Peyer's patch (tissue), 4 donors: ENCODE data around the gene FUT4. TPM values are rescaled to one million over a fixed set of nuclear protein-coding genes. Genes with fewer than 3 reads are reported as not detected.

Experiments
- DNase-seq, 3 donors: peaks; one replicate each; pipeline ENCODE4 v3.0.0-alpha.2; 2017 to 2019
- H3K27ac ChIP-seq, 4 donors: fragments of 200-600 bp; sonication (generic); one replicate each; pipeline ENCODE4 v1.5.1; 2016 to 2019
- H3K27me3 ChIP-seq, 2 donors: fragments of 200-600 bp; sonication (generic); one replicate each; pipeline ENCODE4 v1.5.1; 2019
- H3K36me3 ChIP-seq, 3 donors: fragments of 200-600 bp; sonication (generic); one replicate each; pipeline ENCODE4 v1.5.1; 2016 to 2019
- H3K4me1 ChIP-seq, 4 donors: fragments of 200-600 bp; sonication (generic); one replicate each; pipeline ENCODE4 v1.5.1; 2016 to 2019
- H3K4me3 ChIP-seq, 4 donors: fragments of 200-600 bp; sonication (generic); 1 replicate in 3 of 4; 2 replicates in 1 of 4; pipeline ENCODE4 v1.5.1; 2016 to 2019; ENCODE audit warnings: mild to moderate bottlenecking in 1 of 4
- H3K9me3 ChIP-seq, 4 donors: fragments of 200-600 bp; sonication (generic); one replicate each; pipeline ENCODE4 v1.5.1; 2016 to 2019; ENCODE audit warnings: mild to moderate bottlenecking in 1 of 4
- CTCF ChIP-seq, 6 experiments: fragments of 450-650 bp in 4 of 6; fragments of 200-600 bp in 2 of 6; sonication (generic) in 1 of 6; IDR thresholded peaks; one replicate each; pipeline ENCODE4 v1.5.1; 2017 to 2019; ENCODE audit warnings: antibody characterized with exemption in 6 of 6, mild to moderate bottlenecking in 3 of 6, moderate library complexity in 1 of 6
- POLR2A ChIP-seq, 2 donors: fragments of 450-650 bp; IDR thresholded peaks; one replicate each; pipeline ENCODE4 v1.5.1; 2017; ENCODE audit warnings: antibody characterized with exemption in 2 of 2, mild to moderate bottlenecking in 2 of 2, moderate library complexity in 2 of 2
- total RNA-seq, 4 donors: library from RNA; depleted of rRNA; stranded (reverse); fragments of >200 nt; gene quantifications; one replicate each; pipeline ENCODE4 v1.1.0, GENCODE V29; 2016

FUT4 gene
- total RNA-seq, 4 donors from 2014 or later = 9.1 to 34.3 (median 25.4) TPM

DNA sequence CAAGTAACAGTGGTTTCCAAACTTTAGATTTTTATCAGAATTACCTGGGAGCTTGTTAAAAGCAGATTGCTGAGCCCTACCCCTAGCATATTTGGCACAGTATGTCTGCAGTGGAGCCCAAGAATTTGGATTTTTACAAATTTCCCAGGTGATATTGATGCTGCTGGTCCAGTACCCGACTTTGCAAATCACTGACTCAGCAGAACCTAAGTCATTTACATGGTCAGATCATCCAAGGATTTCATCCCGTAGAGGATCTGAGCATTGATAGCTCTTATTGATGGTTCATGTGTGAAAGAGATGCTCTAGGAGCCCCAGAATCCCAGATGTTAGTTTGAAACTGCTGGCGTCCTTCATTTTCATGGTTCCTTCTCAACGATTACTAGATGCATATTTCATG, 25.4 kb upstream of the FUT4 start:
- DNase-seq = no peak

DNA sequence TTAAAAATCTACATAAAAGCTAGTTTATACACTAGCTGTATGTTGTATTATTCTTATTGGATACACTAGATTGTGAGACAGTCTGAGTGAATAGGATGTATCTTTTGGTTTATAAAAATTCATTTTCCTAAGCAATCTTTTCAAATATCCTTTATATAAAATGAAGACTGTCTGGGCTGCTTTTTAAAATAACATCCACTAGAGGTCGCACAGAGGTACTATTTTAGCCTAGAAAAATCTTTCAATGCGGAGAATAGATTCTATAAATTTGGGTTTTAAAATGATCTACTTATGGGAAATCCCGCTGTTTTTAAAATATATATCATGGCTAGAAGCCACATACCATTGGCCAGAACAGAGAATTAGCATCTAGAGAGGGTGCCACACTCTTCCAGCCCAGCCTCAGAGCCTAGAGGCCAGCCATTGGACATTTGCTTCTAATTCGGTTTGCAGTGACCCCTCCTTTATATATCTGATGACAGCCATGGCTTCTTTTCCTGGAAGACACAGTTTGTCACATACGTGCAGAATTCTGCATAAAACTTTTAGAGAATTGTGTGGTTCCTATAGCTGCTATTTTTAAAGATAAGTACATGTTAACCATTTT, 24.1 kb upstream of the FUT4 start:
- no peak for DNase-seq
- peak; percentile 48 to 75 (median 69) for TF ChIP-seq CTCF (IDR thresholded peaks at IDR 0.05)
- TF ChIP-seq POLR2A (IDR thresholded peaks at IDR 0.05) = no peak
- H3K9me3 ChIP-seq = no peaks in the 10 kb centered on the region

More for the DNA sequence above, 25.4 kb upstream of the FUT4 start:
- H3K27ac ChIP-seq = no peak overlapping the region
- H3K36me3 ChIP-seq = no peaks in the 10 kb centered on the region
- H3K27me3 ChIP-seq = no peaks in the 10 kb centered on the region
- peaks cover 0 to 3% (median 0%) of the 10 kb centered on the region in 4 donors for H3K4me1 ChIP-seq
- TF ChIP-seq CTCF (IDR thresholded peaks at IDR 0.05) (no peak), POLR2A (IDR thresholded peaks at IDR 0.05) (no peak)
- H3K9me3 ChIP-seq = no peaks in the 10 kb centered on the region
- H3K4me3 ChIP-seq = no peak overlapping the region

GRCh38 chr11:94521684-94522083, 22.0 kb upstream of the FUT4 start:
- Histone ChIP-seq H3K9me3 (no peaks in the 10 kb centered on the region), H3K27ac (no peak overlapping the region), H3K27me3 (no peaks in the 10 kb centered on the region), H3K36me3 (no peaks in the 10 kb centered on the region), H3K4me1 (peaks cover 0 to 7% (median 0%) of the 10 kb centered on the region in 4 donors), H3K4me3 (no peak overlapping the region)
- DNase-seq = no peak
- no peak for TF ChIP-seq POLR2A (IDR thresholded peaks at IDR 0.05)
- TF ChIP-seq CTCF (IDR thresholded peaks at IDR 0.05) = peak in 4 of 6 experiments; percentile 20 to 69 (median 65)

More for the DNA sequence above, 24.1 kb upstream of the FUT4 start:
- Histone ChIP-seq H3K4me3 (no peak overlapping the region), H3K36me3 (no peaks in the 10 kb centered on the region), H3K27me3 (no peaks in the 10 kb centered on the region), H3K27ac (no peak overlapping the region), H3K4me1 (no peaks in the 10 kb centered on the region)

DNA sequence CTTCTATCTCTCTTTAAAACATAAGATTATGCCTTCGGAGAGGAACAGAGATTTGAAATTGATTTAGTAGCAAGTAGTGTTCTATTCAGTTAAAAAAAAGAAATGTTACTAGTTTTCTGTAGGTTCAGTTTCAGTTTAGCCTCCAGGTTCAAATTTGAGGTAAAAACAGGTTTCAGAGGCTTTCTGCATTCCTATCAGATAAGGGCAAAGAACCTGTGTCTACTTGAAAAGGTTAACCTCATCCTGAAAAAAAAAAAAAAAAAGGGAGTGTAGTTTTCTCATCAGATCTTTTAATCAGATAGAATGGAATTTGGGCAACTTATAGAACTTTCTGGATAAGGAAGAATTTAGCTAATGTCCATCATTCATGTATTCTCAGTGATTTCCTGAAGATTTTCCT, 19.4 kb upstream of the FUT4 start:
- no peaks in the 10 kb centered on the region for H3K27me3 ChIP-seq
- H3K9me3 ChIP-seq = no peaks in the 10 kb centered on the region
- no peak for DNase-seq
- no peaks in the 10 kb centered on the region for H3K36me3 ChIP-seq
- no peak overlapping the region for H3K27ac ChIP-seq
- TF ChIP-seq POLR2A (IDR thresholded peaks at IDR 0.05) (no peak), CTCF (IDR thresholded peaks at IDR 0.05) (no peak)
- H3K4me1 ChIP-seq = peaks cover 0 to 7% (median 0%) of the 10 kb centered on the region in 4 donors
- no peak overlapping the region for H3K4me3 ChIP-seq

DNA sequence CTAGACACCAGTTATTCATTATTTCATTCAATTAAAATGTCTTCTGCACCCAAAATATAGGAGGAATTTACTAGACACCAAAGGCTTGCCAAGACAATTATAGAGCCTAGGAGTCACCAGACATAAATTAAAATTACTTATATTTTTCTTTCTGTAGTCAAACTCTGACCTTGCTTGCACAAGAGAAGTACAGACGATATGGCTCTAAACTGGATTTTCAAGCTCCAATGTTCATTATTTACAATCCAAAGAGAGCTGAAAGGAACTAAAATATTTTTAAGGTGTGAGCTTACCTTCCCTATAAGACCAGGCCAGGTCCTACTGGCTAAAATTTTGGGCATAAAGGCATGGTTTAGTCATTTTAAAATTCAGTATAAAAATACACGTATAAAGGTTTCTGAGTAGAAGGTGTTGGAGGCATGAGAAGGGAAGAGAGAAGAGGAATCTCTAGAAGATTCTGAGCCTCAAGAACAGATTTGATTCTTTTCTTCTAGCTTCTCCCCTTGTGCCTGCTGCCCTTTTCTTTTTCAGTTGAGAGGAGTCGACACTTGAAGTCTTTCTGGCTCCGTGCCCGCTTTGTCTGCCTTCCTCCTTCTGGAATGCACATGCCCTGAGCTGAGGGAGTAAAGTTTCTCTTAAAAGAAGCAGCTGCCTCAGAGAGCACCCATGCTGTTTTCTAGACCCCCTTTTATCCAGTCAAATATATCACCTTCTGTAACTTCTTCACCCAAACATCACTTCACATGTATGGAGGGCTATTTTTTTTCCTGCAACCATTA, 18.0 kb upstream of the FUT4 start:
- H3K9me3 ChIP-seq = no peaks in the 10 kb centered on the region
- peak in 2 of 3 donors; percentile 71 to 79 for DNase-seq
- H3K4me3 ChIP-seq = no peak overlapping the region
- no peak overlapping the region for H3K27ac ChIP-seq
- no peaks in the 10 kb centered on the region for H3K36me3 ChIP-seq
- peaks cover 0 to 7% (median 0%) of the 10 kb centered on the region in 4 donors for H3K4me1 ChIP-seq
- TF ChIP-seq POLR2A (IDR thresholded peaks at IDR 0.05) (no peak), CTCF (IDR thresholded peaks at IDR 0.05) (no peak)
- no peaks in the 10 kb centered on the region for H3K27me3 ChIP-seq
